ENCODE data around the gene CACNA1F.

DNA sequence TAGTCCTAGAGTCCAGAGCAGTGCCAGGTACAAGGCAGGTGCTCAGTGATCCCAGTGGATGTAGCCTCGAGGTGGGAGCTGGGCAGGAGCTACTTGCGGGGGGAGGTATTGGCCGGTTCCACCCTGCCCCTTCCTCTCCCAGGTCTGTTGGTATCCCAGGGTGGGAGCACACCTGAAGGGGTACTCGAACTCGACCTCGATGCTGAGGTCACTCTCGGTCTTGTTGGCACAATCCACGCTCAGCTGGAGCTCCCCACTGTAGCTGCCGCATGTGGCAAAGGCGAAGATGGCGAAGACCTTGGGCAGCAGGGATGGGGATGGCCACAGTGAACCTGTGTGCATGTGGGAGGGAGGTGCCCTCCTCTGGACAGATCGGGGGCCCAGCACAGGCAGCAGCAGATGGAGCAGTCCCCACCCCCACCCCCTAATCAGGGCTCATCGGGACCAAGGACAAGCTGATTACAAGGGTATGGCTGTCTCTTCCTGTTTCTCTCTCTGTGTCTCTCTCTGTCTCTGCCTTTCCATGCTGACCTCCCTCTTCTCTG, 35.5 kb downstream of the CACNA1F start:
- TF ChIP-seq EZH2 (IDR thresholded peaks at IDR 0.05; ENCODE audit: borderline replicate concordance, low read depth, low read length, poor library complexity, severe bottlenecking): no peak
- TF ChIP-seq, protein P1, sequence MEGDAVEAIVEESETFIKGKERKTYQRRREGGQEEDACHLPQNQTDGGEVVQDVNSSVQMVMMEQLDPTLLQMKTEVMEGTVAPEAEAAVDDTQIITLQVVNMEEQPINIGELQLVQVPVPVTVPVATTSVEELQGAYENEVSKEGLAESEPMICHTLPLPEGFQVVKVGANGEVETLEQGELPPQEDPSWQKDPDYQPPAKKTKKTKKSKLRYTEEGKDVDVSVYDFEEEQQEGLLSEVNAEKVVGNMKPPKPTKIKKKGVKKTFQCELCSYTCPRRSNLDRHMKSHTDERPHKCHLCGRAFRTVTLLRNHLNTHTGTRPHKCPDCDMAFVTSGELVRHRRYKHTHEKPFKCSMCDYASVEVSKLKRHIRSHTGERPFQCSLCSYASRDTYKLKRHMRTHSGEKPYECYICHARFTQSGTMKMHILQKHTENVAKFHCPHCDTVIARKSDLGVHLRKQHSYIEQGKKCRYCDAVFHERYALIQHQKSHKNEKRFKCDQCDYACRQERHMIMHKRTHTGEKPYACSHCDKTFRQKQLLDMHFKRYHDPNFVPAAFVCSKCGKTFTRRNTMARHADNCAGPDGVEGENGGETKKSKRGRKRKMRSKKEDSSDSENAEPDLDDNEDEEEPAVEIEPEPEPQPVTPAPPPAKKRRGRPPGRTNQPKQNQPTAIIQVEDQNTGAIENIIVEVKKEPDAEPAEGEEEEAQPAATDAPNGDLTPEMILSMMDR (conservative IDR thresholded peaks at IDR 0.05; ENCODE audit: low read depth, low read length): no peak

Measured in A673 (cell line).